GM18867 (cell line): Measurements from ENCODE around the gene RSRC1.
"Not testable (repeated sequence)": the region's sequence is repeated elsewhere in the genome, so short reads cannot be mapped to it uniquely, and the experiment has no call there.

Experiments
- ATAC-seq: cut with Tn5 transposase; IDR thresholded peaks from one replicate; pipeline ENCODE4 v1.9.1; 2021; ENCODE audit warnings: mild to moderate bottlenecking, moderate library complexity; ENCODE audit not compliant: unreplicated experiment

The RSRC1 gene

DNA sequence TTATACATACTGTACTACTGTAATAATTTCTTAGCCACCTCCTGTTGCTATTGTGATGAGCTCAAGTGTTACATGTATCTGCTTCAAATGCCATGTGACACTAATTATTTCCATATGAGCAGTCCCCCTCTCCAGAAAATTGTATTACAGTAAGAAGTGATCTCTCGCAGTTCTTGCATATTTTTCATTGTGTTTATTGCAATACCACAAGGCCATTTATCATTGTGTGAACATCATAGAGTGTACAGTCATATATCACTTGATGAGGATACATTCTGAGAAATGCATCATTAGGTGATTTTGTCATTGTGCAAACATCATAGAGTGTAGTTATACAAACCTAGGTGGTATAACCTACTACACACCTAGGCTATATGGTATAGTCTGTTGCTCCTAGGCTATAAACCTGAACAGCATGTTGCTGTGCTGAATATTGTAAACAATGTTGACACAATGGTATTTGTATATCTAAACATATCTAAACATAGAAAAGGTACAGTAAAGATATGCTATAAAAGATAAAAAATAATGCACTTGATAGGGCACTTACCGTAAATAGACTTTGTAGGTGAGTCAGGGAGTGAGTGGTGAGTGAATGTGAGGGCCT is 271.5 kb downstream of the RSRC1 start:
- ATAC-seq, result no peak

DNA sequence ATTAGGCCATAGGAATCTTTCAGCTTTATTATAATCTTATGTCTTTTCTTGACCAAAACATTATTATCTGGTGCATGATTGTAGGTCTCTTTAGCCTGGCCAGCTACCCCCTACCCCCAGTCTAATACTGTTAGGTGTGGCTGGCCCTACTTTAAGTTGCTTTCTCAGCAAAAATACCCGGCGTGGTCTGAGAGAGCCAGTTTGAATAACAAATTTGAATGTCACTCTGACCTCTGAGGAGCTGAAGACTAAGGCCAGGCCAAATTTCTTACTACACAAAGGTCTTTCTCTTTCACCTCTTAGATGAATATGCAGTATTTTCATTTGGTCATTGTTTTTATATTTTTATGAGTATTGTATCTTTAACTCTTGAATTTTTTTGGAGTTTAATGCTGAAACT is 272.6 kb downstream of the RSRC1 start:
- no peak for ATAC-seq

DNA sequence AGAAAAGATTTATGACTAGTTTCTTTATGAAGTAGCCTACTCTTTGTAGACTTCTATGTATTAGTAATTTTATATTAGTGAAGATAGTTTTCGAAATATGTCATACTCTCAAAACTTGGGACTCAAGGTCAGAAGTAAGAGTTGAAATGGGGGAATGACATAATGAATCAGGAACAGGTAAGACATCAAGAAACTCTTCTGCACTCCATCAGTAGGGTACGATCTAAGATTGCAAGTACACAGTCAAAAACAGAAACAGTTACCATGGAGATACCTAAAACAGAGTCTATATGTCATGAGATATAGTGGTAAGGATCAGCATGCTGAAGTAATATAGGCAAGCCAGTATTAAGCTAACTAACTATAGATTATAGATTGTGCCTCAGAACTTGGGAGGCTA is 274.1 kb downstream of the RSRC1 start:
- peak; percentile 69 for ATAC-seq

DNA sequence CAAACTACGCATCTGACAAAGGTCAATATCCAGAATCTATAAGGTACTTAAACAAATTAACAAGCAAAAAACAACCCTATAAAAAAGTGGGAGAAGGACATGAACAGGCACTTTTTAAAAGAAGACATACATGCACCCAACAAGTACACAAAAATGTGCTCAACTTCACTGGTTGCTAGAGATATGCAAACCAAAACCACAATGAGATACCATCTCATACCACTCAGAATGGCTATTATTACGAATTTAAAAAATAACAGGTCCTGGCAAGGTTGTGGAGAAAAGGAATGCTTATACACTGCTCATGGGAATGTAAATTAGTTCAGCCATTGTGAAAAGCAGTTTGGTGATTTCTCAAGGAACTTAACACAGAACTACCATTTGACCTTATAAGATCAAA is 285.5 kb downstream of the RSRC1 start:
- ATAC-seq, result no peak

DNA sequence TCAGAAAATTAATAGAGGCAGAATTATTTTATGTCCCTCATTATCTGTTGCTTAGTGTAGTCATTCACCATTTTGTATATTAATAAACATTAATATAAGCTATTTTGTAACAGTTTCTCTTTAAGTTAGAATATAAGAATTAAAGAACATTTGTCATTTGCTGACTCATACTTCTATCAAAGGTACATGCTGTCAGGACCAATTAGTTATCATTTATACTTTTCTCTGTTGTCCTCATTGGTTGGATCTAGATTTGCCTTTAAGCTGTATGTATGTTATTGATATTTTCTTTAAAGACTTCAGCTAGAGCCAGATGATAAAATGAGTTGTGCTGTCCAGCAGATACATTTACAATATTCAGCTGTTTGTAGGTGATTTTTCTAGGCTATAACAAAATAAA is 292.7 kb downstream of the RSRC1 start:
- ATAC-seq, result no peak

DNA sequence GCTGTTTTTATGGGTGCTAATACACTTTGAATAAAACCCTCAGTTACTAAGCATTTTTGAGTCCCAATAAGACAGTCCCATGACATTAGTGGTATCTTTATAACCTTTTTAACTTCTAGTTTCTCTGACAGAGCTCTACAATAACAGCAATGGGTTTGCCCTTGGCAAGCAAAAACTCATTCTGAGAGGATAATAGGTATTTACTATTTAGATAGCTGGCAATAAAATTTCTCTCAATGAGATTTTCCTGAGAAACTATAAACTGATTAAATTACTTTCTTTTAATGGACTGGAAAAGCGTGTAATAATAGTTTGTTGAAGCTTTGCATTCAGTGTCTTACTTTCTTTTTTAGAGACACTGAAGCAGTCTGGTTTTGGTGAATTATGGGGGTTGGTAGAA is 293.1 kb downstream of the RSRC1 start:
- no peak for ATAC-seq

DNA sequence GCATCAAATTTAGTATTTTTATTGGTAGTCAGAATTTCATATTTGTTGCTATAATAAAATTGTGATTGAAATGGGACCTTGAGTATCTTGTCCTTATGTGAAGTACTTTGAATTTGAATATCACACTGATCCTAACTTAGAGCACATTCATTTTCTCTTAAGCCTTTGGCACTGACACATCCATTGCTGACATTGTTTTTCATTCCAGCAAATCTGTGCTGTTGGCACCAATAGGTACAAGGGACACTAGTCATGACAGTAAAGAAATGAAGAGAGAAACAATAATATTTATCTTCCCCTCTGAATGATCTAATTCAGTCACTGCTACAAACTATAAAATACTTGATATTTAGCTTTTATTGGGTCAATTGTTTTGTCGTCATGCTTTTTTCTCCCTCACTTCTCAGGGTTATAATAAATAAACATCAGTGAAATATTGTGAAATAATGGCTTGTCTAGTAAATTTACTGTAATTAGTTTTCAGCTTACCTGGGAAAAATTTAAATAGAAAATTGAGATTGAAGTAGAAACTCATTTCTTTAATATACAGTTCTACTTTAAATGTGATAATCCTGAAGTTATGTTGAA is 294.3 kb downstream of the RSRC1 start:
- no peak for ATAC-seq

DNA sequence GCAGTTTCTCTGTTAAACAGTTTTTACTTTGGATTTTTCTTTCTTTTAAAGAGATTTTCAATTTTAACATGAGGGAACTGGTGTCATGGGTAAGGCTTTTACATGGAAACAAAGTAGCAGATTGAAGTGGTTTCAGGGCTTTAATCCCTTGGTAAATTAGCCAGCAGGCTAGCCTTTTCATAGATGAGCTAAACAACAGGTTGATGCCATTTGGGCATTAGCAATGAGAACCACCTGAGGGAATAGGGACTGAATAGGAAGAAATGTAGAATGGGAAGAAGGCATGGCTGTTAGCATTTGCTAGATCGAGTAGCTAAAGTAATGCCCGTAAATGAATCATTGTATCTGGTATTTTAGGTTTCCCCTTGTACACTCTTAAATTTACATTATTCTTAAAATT is 295.6 kb downstream of the RSRC1 start:
- no peak for ATAC-seq

DNA sequence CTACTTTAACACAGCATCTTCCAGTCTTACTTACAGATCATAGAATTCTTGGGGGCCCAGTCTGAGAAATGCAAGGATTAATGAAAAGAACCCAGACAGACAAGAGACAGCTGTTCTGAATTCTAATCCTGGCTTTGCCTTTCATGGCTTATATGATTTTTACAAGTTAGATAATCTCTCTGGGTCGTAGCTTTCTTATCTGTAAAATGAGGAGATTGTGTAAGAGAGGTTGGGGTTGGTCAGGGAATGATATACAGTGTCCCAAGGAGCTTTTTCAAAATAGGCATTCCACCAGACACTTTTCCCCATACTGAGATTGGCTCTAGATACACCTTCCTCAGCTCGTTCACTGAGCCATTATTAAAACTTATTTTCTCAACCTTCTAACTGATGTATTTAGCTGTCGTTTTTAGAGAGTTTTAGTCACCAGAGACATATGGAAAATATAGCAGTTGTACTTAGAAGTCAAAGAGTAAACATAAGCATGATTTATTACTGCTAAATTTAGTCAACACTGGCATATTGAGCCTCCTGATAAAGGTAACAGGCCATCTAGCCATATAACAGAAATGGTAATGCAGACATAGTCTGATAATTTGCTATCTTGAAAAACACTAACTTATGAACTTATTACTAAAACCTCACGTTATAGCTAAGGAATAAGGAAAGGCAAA is 298.1 kb downstream of the RSRC1 start:
- no peak for ATAC-seq

DNA sequence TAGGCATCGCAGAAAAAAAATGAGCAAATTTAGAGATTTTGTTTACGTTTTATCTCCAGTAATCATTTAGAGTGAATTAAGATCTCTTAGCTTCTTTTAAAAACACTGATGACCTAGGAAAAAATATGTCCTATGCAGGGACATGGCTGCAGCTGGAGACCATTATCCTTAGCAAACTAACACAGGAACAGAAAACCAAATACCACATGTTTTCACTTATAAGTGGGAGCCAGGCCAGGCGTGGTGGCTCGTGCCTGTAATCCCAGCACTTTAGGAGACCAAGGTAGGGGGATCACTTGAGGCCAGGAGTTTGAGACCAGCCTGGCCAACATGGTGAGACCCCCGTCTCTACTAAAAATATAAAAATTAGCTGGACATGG is 298.6 kb downstream of the RSRC1 start:
- not testable (repeated sequence) for ATAC-seq

DNA sequence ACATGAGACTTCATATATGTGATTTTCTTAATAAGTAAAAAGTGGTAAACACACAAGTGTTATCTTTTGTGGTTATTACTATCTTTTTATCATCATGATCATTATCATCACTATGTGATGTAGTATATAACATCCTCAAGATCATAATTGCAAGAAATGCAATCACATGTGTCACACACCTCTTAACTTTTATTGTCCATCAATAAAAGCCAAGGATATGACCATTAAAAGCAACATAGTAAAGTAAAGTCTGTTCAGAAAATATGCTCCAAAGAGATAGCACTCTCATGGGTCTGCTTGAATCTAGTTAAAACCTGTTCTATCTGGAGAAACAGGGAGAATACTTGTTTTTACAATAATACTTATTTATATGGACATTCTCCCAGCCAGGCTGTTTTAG is 308.1 kb downstream of the RSRC1 start:
- ATAC-seq, result no peak

DNA sequence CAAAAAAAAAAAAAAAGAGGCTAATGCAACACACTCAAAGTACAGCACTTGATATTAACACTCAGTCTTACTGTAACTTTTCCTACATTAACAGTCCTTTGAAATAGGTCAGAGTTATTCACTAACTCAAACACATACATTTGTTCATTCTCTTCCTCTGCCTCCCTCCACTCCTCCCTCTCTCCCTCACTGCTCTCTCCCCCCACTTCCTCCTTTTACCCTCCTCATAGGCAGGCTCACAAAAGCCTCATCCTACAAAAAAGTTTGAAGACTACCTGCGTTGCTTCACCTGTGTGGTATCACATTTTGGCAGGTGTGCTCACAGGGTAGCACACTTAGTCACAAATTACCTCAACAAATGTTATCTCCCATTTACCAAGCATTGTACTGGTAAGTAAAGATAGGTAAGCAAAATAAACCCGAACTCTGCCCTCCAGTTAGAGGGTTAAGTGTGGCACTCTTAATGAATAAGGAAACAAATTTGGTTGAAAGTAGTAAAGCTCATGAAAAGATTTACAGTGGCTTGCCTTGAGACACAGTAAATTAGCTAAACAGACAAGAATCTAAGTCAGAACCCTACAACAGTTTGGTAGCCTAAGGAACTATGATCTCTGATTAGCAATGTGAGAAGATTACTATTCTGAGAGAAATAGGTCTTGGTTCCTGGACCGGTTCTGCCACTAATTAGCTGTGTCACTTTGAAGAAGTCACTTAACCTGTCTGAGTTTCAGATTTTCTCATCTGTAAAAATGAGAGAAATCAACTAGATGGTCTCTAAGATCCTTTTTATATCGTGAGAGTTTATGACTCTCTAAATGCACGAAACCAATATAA is 310.1 kb downstream of the RSRC1 start:
- peak; percentile 33 for ATAC-seq

DNA sequence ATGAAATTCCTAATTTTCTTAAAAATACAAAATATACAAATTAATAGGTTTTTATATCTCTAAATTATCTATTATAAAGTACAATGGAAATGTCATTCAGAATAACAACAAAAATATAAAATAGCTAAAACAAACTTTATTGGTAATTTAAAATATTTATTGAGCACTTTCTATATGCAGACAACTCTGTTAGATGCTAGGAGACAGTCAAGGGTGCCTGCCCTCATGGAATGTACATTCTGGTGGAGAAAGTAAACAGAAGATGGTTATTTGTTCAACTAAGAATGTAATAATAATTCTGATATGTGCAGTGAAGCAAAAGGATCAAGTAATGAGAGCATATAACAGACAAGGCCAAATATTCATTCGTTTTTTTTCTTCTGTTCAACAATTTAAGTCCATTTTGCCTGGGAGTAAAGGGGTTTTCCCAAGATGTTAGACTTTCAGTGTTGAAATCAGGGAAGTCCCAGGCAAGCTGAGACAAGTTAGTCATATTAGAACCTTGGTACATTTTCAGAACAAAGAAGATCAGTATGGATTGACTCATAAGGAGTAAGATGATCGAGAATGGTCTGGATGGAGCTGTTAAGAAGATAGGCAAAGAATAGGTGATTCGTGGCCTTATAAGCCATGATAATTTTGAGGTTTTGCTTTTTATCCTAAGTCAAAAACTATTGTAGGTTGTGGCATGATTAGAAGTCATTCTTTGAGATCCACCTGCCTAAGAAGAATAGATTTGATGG is 310.9 kb downstream of the RSRC1 start:
- ATAC-seq, result peak; percentile 94

DNA sequence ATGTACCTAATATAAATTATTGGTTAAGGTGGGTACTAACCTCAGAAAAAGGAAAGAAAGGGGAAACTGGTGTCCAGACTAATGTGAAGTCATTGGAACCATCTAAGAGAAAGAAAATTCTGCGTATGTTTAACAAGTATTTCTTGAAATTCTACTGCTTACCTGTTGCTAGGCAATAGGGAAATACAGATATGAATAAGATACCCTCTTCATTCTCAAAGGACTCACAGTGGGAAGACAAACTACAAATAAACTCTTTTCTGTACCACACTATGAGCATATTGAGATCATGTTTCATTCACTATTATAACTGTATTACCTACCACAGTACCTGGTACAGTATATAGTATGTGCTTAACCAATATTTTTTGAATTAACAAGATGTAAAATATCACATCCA is 320.6 kb downstream of the RSRC1 start:
- ATAC-seq, result no peak

DNA sequence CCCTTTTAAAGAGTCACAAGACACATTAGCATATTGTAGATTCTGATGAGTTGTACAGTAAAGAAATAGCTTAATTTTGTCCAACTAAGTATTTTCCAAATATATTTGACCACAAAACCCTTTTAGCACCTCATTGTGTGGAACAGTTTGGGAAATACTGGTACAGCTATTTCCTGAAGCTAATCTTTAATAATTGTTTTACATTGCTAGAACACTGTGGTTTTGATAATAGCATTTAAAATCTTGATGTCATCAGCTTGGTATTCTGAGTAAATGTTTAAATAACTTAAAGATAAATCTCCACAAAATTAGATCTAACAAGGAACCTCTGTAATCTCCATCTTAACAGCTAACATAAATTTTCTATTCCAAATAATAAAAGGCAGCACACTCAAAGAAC is 321.1 kb downstream of the RSRC1 start:
- ATAC-seq, result no peak

DNA sequence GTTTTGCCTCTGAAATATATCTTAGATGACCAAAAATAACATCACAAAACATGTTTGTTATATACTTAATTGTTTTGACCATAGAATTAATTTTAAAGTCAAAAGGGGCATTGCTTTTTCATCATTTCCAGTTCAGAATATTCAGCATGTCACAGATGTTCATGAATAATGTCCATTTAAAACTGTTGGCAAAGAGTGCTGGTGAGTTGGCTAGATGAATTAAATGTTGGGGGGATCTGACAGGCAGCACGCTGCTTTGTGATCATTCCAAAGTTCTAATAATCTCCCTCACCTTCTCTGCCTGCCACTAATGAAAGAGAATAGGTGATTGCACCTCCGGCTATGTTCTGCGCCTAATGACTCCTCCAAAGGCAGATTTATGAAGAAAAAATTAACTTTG is 321.9 kb downstream of the RSRC1 start:
- no peak for ATAC-seq

DNA sequence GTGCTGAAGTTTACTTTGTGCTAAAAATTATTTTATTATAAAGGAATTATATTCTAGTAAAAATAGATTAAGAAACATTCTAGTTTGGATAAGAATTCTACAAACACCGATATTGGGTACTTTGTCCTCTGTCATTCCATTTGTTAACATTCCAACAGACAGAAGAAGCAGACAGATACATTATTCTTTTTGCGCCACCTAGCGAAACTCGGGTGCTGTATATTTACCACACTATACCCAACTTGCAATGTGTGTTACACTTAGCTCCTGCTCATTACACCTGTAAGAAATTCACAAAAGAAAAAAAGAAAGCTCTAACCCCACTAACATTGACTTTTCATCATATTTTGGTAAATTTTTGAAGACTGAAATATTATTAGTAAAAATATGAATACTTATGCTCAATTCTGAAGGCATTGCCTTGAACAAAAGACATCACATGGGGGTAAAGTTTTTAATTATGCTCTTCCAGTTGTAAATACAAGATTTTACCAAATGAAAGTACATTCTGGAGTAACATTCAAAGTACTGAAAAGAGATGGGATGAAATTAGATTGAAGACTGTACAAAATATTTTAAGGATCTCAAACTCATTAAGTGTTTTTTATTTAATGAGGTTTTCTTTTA is 324.6 kb downstream of the RSRC1 start:
- peak; percentile 94 for ATAC-seq

DNA sequence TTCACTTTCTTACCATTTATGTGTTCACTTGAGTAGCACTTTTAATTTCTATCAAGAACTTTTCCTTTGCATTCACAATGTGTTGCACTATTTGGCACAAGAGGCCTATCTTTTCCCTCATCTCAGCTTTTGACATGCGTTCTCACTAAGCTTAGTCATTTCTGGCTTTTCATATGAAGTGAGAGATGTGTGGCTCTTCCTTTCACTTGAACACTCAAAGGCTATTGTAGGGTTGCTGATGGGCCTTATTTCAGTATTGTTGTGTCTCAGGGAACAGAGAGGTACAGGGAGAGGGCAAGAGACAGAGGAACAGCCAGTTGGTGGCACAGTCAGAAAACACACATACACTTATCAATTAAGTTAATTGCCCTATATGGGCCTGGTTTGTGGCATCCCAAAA is 333.7 kb downstream of the RSRC1 start:
- peak; percentile 95 for ATAC-seq

DNA sequence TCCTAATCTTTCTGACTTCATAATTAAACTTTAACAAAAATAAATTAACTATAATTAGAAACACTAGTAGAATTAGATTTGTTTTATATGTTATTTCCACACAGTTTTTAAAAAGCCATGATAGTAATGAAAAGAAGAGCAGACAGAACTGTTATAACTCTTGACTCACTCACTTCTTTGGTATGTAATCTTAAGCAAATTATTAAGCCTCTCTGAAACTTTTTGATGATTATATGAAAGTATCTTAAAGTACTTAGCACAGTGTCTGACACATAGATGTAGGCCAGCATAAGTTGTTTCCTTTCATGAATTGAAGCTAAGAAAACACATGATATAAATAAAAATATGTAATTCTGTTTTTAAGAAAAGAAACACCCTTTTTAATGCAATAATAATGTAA is 337.5 kb downstream of the RSRC1 start:
- no peak for ATAC-seq

DNA sequence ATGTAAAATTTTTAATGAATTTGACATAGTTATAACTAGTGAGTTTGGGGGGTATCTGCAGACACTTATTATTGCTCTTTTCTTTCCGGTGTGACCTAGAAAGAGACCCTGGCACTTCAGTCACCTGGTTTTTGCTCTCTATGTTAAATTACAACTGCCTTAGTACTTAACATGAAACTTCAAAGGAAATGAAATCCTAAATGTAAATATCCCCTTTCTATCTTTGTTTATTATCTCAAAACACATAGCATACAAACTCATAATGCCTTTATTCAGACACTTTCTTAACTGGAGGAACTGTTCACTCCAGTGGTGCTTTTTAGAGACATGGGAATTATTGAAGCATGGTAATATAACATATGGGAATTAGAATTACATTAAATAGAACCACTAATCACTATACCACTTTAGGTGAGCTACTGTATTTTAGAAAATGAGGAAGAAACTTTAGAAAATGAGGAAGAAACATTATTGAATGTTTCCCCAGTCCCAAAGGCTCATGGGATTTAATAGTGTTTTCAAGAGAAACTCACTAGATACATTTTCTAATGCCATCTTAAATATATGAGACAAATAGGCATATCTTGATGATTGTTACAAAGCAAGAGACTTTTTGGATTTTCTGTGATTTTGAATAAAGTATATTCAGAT is 341.6 kb downstream of the RSRC1 start:
- no peak for ATAC-seq
